Cardiac muscle cell (in vitro differentiated cells and primary cell): ENCODE measurements around the gene CBX6. TPM values are rescaled to one million over a fixed set of nuclear protein-coding genes. Genes with fewer than 3 reads are reported as not detected.

Source experiments
- DNase-seq, 2 donors: peaks; one replicate each; pipeline versions ENCODE4 v3.0.0 to v3.0.0-alpha.2; 2010 to 2017; ENCODE audit warnings: low read depth in 1 of 2, low spot score in 1 of 2
- H3K27ac ChIP-seq: fragments of 200-600 bp; sonication (generic); 2 replicates; pipeline ENCODE4 v1.5.1; 2016
- H3K27me3 ChIP-seq: fragments of 200-600 bp; sonication (generic); 2 replicates; pipeline ENCODE4 v1.6.0; 2016; ENCODE audit warnings: control low read depth
- H3K36me3 ChIP-seq: fragments of 200-600 bp; sonication (generic); 2 replicates; pipeline ENCODE4 v1.5.1; 2016; ENCODE audit warnings: control low read depth
- H3K4me1 ChIP-seq: fragments of 200-600 bp; sonication (generic); 2 replicates; pipeline ENCODE4 v1.8.1; 2017; ENCODE audit warnings: low read depth, mild to moderate bottlenecking, mixed run types
- H3K4me3 ChIP-seq: fragments of 200-600 bp; sonication (generic); 2 replicates; pipeline ENCODE4 v1.5.1; 2016; ENCODE audit warnings: mild to moderate bottlenecking
- H3K9me3 ChIP-seq: fragments of 200-600 bp; sonication (generic); 2 replicates; pipeline ENCODE4 v1.5.1; 2017; ENCODE audit warnings: low read depth, mild to moderate bottlenecking, control low read depth
- CTCF ChIP-seq: IDR thresholded peaks from 2 replicates; pipeline ENCODE4 v1.5.1; 2012; ENCODE audit warnings: low read depth, mild to moderate bottlenecking, low read length
- polyA plus RNA-seq: library from polyadenylated mRNA; unstranded; fragments of >200 nt; fragmentation: Nextera tagmentation; extraction: Ambion mirVana; gene quantifications from 2 replicates; pipeline ENCODE4 v1.2.1, GENCODE V29; 2016
- total RNA-seq: library from RNA; depleted of rRNA; stranded (reverse); fragments of >200 nt; gene quantifications from 2 replicates; pipeline ENCODE4 v1.2.3, GENCODE V29; 2016

The CBX6 gene
- total and polyA plus RNA-seq, 2 experiments from 2014 or later, result 40.9 to 89.9 TPM

- H3K4me1 ChIP-seq, result no peaks in the 10 kb centered on the region
- H3K27me3 ChIP-seq, result peaks cover 5% of the 10 kb centered on the region
- H3K36me3 ChIP-seq, result no peaks in the 10 kb centered on the region
- TF ChIP-seq CTCF, result no peak
- no peak overlapping the region for H3K4me3 ChIP-seq
- peak in 1 of 2 donors; percentile 56 for DNase-seq
- no peaks in the 10 kb centered on the region for H3K9me3 ChIP-seq
- no peak overlapping the region for H3K27ac ChIP-seq
Observed at GRCh38 chr22:38850941-38851849, 20.8 kb downstream of the CBX6 start.

GRCh38 chr22:38850399-38850798 is 21.6 kb downstream of the CBX6 start:
- H3K36me3 ChIP-seq, result no peaks in the 10 kb centered on the region
- no peak for DNase-seq
- H3K4me1 ChIP-seq, result no peaks in the 10 kb centered on the region
- H3K27ac ChIP-seq, result no peak overlapping the region
- H3K27me3 ChIP-seq, result peaks cover 11% of the 10 kb centered on the region
- no peak overlapping the region for H3K4me3 ChIP-seq
- no peaks in the 10 kb centered on the region for H3K9me3 ChIP-seq
- TF ChIP-seq CTCF, result no peak

GRCh38 chr22:38849811-38850210 is 22.2 kb downstream of the CBX6 start:
- Histone ChIP-seq H3K27ac (no peak overlapping the region), H3K9me3 (no peaks in the 10 kb centered on the region), H3K36me3 (no peaks in the 10 kb centered on the region), H3K4me1 (no peaks in the 10 kb centered on the region), H3K27me3 (peaks cover 14% of the 10 kb centered on the region), H3K4me3 (no peak overlapping the region)
- DNase-seq, result no peak
- no peak for TF ChIP-seq CTCF

- Histone ChIP-seq H3K27me3 (peaks cover 34% of the 10 kb centered on the region), H3K4me1 (no peaks in the 10 kb centered on the region), H3K36me3 (no peaks in the 10 kb centered on the region), H3K4me3 (no peak overlapping the region), H3K27ac (no peak overlapping the region), H3K9me3 (no peaks in the 10 kb centered on the region)
- TF ChIP-seq CTCF, result no peak
- no peak for DNase-seq
Observed at GRCh38 chr22:38846412-38846811, 25.6 kb downstream of the CBX6 start.

- H3K4me3 ChIP-seq, result no peak overlapping the region
- no peak overlapping the region for H3K27ac ChIP-seq
- peaks cover 47% of the 10 kb centered on the region for H3K27me3 ChIP-seq
- H3K9me3 ChIP-seq, result no peaks in the 10 kb centered on the region
- TF ChIP-seq CTCF, result no peak
- peak in 1 of 2 donors; percentile 73 for DNase-seq
- no peaks in the 10 kb centered on the region for H3K36me3 ChIP-seq
- no peaks in the 10 kb centered on the region for H3K4me1 ChIP-seq
Observed at GRCh38 chr22:38845004-38845740, 26.8 kb downstream of the CBX6 start.
